GM12878 (cell line): ENCODE measurements around the gene THRA. TPM values are rescaled to one million over a fixed set of nuclear protein-coding genes. Genes with fewer than 3 reads are reported as not detected.

ENCODE experiments used
- CEBPZ ChIP-seq: fragments of 150-350 bp; IDR thresholded peaks from 2 replicates; pipeline ENCODE4 v1.6.1; 2016; ENCODE audit warnings: low read depth, low read length
- ETV6 ChIP-seq, 2 experiments: fragments of 450-650 bp in 1 of 2; IDR thresholded peaks in 1 of 2; conservative IDR thresholded peaks in 1 of 2; 2 replicates each; pipeline ENCODE4 v1.6.1; 2014; ENCODE audit warnings: antibody characterized with exemption in 1 of 2, borderline replicate concordance in 1 of 2, low read depth in 1 of 2, mild to moderate bottlenecking in 1 of 2, moderate library complexity in 1 of 2
- IKZF1 ChIP-seq: fragments of 450-650 bp; conservative IDR thresholded peaks from 2 replicates; pipeline ENCODE4 v1.6.1; 2017; ENCODE audit warnings: antibody characterized with exemption, mild to moderate bottlenecking
- KLF5 ChIP-seq: fragments of 450-650 bp; IDR thresholded peaks from 2 replicates; pipeline ENCODE4 v1.6.1; 2014; ENCODE audit warnings: mild to moderate bottlenecking; ENCODE audit not compliant: partially characterized antibody
- MEF2B ChIP-seq: fragments of 450-650 bp; IDR thresholded peaks from 2 replicates; pipeline ENCODE4 v1.6.1; 2018; ENCODE audit warnings: mild to moderate bottlenecking, moderate library complexity; ENCODE audit not compliant: partially characterized antibody, poor library complexity, severe bottlenecking
- NBN ChIP-seq: fragments of 450-650 bp; IDR thresholded peaks from 2 replicates; pipeline ENCODE4 v1.6.1; 2016
- NR2C1 ChIP-seq: fragments of 450-650 bp; IDR thresholded peaks from 2 replicates; pipeline ENCODE4 v1.6.1; 2017; ENCODE audit warnings: antibody characterized with exemption, mild to moderate bottlenecking, moderate library complexity
- PKNOX1 ChIP-seq: fragments of 450-650 bp; IDR thresholded peaks from 2 replicates; pipeline ENCODE4 v1.6.1; 2016; ENCODE audit warnings: mild to moderate bottlenecking
- RAD21 ChIP-seq: IDR thresholded peaks from 2 replicates; pipeline ENCODE4 v1.6.1; 2011; ENCODE audit warnings: mild to moderate bottlenecking, low read depth, low read length, moderate library complexity; ENCODE audit not compliant: insufficient read depth
- RCOR1 ChIP-seq: conservative IDR thresholded peaks from 2 replicates; pipeline ENCODE4 v1.6.1; 2012; ENCODE audit warnings: low read depth, low read length, improper control_type of control experiment
- SMAD5 ChIP-seq: IDR thresholded peaks from 2 replicates; pipeline ENCODE4 v1.6.1; 2016; ENCODE audit warnings: antibody characterized with exemption, low read depth
- SPI1 ChIP-seq: IDR thresholded peaks from 2 replicates; pipeline ENCODE4 v1.6.1; 2011; ENCODE audit warnings: low read depth, mild to moderate bottlenecking, low read length, moderate library complexity, borderline replicate concordance; ENCODE audit not compliant: insufficient read depth
- SREBF2 ChIP-seq: IDR thresholded peaks from 2 replicates; pipeline ENCODE4 v1.6.1; 2012; ENCODE audit warnings: mild to moderate bottlenecking, low read length
- SRF ChIP-seq, 2 experiments: IDR thresholded peaks; 2 replicates each; pipeline ENCODE4 v1.6.1; 2011; ENCODE audit warnings: low read depth in 2 of 2, low read length in 2 of 2, mild to moderate bottlenecking in 1 of 2, moderate library complexity in 1 of 2
- SUPT20H ChIP-seq: IDR thresholded peaks from 2 replicates; pipeline ENCODE4 v1.6.1; 2011; ENCODE audit warnings: low read depth, mild to moderate bottlenecking, low read length, moderate library complexity, borderline replicate concordance; ENCODE audit not compliant: control insufficient read depth
- TAF1 ChIP-seq: IDR thresholded peaks from 2 replicates; pipeline ENCODE4 v1.6.1; 2011; ENCODE audit warnings: mild to moderate bottlenecking, low read depth, low read length, borderline replicate concordance
- ZNF217 ChIP-seq: fragments of 450-650 bp; IDR thresholded peaks from 2 replicates; pipeline ENCODE4 v1.6.1; 2017; ENCODE audit warnings: antibody characterized with exemption, mild to moderate bottlenecking
- ZNF274 ChIP-seq: IDR thresholded peaks from one replicate; pipeline ENCODE4 v1.8.0; 2011; ENCODE audit not compliant: insufficient read length, insufficient read depth
- ZNF384 ChIP-seq: IDR thresholded peaks from 2 replicates; pipeline ENCODE4 v1.6.1; 2012; ENCODE audit warnings: low read depth, mild to moderate bottlenecking, low read length, improper control_type of control experiment, borderline replicate concordance
- polyA plus RNA-seq, 11 experiments: library from polyadenylated mRNA; depleted of rRNA in 4 of 11; unstranded in 6 of 11; stranded (reverse) in 5 of 11; fragments of >200 nt; fragmentation: Nextera tagmentation in 4 of 11; fragmentation: Illumina TruSeq in 1 of 11; extraction: Ambion mirVana in 4 of 11; extraction: Trizol in 1 of 11; gene quantifications; 1 replicate in 1 of 11; 2 replicates in 10 of 11; pipeline versions ENCODE4 v1.2.1 to v1.2.3, GENCODE V29; 2011 to 2016; ENCODE audit warnings: inconsistent platforms in 2 of 11, missing spikeins in 2 of 11, low read depth in 1 of 11
- total RNA-seq, 4 experiments: library from RNA; depleted of rRNA in 3 of 4; stranded (reverse); fragments of >200 nt in 3 of 4; fragmentation: Illumina TruSeq in 1 of 4; extraction: Trizol in 1 of 4; gene quantifications; 2 replicates each; pipeline versions ENCODE4 v1.2.1 to v1.2.3, GENCODE V29; 2013 to 2021
- TF ChIP-seq, protein P1 (sequence below): fragments of 450-650 bp; IDR thresholded peaks from 2 replicates; pipeline ENCODE4 v1.6.1; 2018; ENCODE audit warnings: mild to moderate bottlenecking, low read depth, moderate library complexity; ENCODE audit not compliant: partially characterized antibody
- TF ChIP-seq, protein P2 (sequence below): IDR thresholded peaks from 2 replicates; pipeline ENCODE4 v1.6.1; 2012; ENCODE audit warnings: low read length, inconsistent platforms

The THRA gene
- total and polyA plus RNA-seq, 10 of the 15 experiments (the other 5 are each of a cell fraction or from before 2014, with no cell fraction given) = 0.03 to 2.0 (median 0.64) TPM

DNA sequence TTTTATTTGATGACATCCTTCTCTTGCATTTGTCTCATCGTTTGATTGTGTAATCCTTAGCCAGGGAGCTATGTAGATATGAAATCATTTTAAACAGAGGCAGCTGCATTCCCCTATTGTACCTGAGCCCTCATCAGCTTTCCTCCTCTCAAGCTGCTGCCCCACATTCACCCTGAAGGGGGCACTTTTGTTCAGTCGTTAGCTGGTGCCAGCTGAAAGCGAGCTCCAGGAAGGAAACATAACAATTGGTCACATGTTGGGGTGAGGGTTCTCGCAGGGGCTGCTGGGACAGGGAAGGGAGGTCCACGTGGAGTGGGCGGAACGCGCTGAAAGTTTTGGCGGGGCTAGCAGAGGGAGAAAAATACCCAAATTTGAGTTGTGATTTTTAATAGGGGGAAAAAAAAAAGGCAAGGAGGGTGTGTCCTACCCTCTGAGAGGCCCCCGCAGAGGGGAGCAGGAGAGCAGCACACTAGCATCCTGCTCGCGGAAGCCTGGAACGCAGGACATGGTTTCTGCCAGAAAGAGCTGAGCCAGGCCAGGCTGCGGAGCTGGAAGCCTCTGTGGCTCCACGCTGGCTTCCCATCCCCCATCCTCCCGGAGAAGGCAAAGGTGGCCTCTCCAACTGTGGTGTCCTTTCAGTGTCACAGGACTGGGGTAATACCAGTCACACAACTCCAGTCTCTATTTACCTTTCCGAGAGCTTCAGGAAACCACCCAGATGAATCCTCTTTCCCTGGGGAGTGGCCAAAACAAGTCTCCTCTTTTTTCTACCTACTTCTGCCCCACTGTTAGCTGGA lies 50.5 kb downstream of the THRA start (continued):
- TF ChIP-seq CEBPZ = no peak
- TF ChIP-seq, protein P1, sequence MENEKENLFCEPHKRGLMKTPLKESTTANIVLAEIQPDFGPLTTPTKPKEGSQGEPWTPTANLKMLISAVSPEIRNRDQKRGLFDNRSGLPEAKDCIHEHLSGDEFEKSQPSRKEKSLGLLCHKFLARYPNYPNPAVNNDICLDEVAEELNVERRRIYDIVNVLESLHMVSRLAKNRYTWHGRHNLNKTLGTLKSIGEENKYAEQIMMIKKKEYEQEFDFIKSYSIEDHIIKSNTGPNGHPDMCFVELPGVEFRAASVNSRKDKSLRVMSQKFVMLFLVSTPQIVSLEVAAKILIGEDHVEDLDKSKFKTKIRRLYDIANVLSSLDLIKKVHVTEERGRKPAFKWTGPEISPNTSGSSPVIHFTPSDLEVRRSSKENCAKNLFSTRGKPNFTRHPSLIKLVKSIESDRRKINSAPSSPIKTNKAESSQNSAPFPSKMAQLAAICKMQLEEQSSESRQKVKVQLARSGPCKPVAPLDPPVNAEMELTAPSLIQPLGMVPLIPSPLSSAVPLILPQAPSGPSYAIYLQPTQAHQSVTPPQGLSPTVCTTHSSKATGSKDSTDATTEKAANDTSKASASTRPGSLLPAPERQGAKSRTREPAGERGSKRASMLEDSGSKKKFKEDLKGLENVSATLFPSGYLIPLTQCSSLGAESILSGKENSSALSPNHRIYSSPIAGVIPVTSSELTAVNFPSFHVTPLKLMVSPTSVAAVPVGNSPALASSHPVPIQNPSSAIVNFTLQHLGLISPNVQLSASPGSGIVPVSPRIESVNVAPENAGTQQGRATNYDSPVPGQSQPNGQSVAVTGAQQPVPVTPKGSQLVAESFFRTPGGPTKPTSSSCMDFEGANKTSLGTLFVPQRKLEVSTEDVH = peak; percentile 48
- no peak for TF ChIP-seq ZNF384
- no peak for TF ChIP-seq SPI1
- no peak for TF ChIP-seq SUPT20H
- no peak for TF ChIP-seq ZNF217
- peak; percentile 44 for TF ChIP-seq KLF5
- 0 out of 2 replicates have a peak, but pooled peaks have one; percentile 28 for TF ChIP-seq IKZF1
- TF ChIP-seq NBN = 0 out of 2 replicates have a peak, but pooled peaks have one; percentile 73
- TF ChIP-seq, protein P2, sequence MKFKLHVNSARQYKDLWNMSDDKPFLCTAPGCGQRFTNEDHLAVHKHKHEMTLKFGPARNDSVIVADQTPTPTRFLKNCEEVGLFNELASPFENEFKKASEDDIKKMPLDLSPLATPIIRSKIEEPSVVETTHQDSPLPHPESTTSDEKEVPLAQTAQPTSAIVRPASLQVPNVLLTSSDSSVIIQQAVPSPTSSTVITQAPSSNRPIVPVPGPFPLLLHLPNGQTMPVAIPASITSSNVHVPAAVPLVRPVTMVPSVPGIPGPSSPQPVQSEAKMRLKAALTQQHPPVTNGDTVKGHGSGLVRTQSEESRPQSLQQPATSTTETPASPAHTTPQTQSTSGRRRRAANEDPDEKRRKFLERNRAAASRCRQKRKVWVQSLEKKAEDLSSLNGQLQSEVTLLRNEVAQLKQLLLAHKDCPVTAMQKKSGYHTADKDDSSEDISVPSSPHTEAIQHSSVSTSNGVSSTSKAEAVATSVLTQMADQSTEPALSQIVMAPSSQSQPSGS = no peak
- TF ChIP-seq ZNF274 = no peak
- TF ChIP-seq TAF1 = no peak
- 0 out of 2 replicates have a peak, but pooled peaks have one; percentile 24 for TF ChIP-seq SMAD5
- TF ChIP-seq SRF (IDR thresholded peaks at IDR 0.05; ENCODE audit: low read depth in 2 of 2, low read length in 2 of 2) = no peak
- peak; percentile 68 for TF ChIP-seq NR2C1
- peak; percentile 92 for TF ChIP-seq RAD21
- no peak for TF ChIP-seq RCOR1
- TF ChIP-seq PKNOX1 = no peak
- TF ChIP-seq MEF2B = peak; percentile 16
- TF ChIP-seq SREBF2 = no peak
- TF ChIP-seq ETV6 (conservative IDR thresholded peaks at IDR 0.05 in 1 of 2, IDR thresholded peaks at IDR 0.05 in 1 of 2; ENCODE audit: borderline replicate concordance in 1 of 2, low read depth in 1 of 2) = peak in 1 of 2 experiments; percentile 46; a peak in 1 of 4 replicates
